Activated CD4-positive, alpha-beta T cell treated with anti-CD3 and anti-CD28 coated beads, Interleukin-2, amount 10 ng/mL, durations not matched to agents 7 days and 5 days (primary cell): ENCODE data around the gene SERPINA1. TPM values are rescaled to one million over a fixed set of nuclear protein-coding genes. Genes with fewer than 3 reads are reported as not detected.
A peak's percentile ranks its signal among the peaks of the same experiment; 100 is the strongest.

Experiments used
- CTCF ChIA-PET: fragments of 350-600 bp; sonication (Branson Sonifier 250); formaldehyde crosslinking; loops from one replicate; lab custom pipeline; 2021; ENCODE audit warnings: antibody characterized with exemption; lab: Charles Lee
- POLR2A ChIA-PET: fragments of 350-600 bp; sonication (Branson Sonifier 250); formaldehyde crosslinking; loops from one replicate; lab custom pipeline; 2021; ENCODE audit warnings: antibody characterized with exemption; lab: Charles Lee
- DNase-seq: peaks from one replicate; pipeline ENCODE4 v3.0.0-alpha.2; 2020
- H3K27ac Mint-ChIP-seq: one replicate; pipeline ENCODE4 v1.8.0; 2021; ENCODE audit warnings: mild to moderate bottlenecking, moderate library complexity, mixed read lengths
- H3K27me3 Mint-ChIP-seq: one replicate; pipeline ENCODE4 v1.8.0; 2021; ENCODE audit warnings: mixed read lengths
- H3K36me3 Mint-ChIP-seq: one replicate; pipeline ENCODE4 v1.8.0; 2021; ENCODE audit warnings: low read depth, mixed read lengths
- H3K4me1 Mint-ChIP-seq: one replicate; pipeline ENCODE4 v1.8.0; 2021; ENCODE audit warnings: mixed read lengths
- H3K4me3 Mint-ChIP-seq: one replicate; pipeline ENCODE4 v1.8.0; 2021; ENCODE audit warnings: mild to moderate bottlenecking, moderate library complexity, mixed read lengths
- H3K9me3 Mint-ChIP-seq: one replicate; pipeline ENCODE4 v1.8.0; 2021; ENCODE audit warnings: mixed read lengths
- total RNA-seq, 2 experiments: library from RNA; stranded (reverse); gene quantifications; one replicate each; pipeline ENCODE4 v1.2.3, GENCODE V29; 2021

Gene SERPINA1
- total RNA-seq, 2 experiments from 2014 or later: 4.1 to 4.4 TPM

GRCh38 chr14:94407906-94408305 lies 19.5 kb upstream of the SERPINA1 start:
- H3K36me3 Mint-ChIP-seq: no peaks in the 10 kb centered on the region
- CTCF ChIA-PET: no interaction called here
- peaks cover 2% of the 10 kb centered on the region for H3K9me3 Mint-ChIP-seq
- no peak overlapping the region for H3K27ac Mint-ChIP-seq
- no peak overlapping the region for H3K4me3 Mint-ChIP-seq
- POLR2A ChIA-PET: no interaction called here
- no peaks in the 10 kb centered on the region for H3K4me1 Mint-ChIP-seq
- peaks cover 3% of the 10 kb centered on the region for H3K27me3 Mint-ChIP-seq
- DNase-seq: no peak

DNA sequence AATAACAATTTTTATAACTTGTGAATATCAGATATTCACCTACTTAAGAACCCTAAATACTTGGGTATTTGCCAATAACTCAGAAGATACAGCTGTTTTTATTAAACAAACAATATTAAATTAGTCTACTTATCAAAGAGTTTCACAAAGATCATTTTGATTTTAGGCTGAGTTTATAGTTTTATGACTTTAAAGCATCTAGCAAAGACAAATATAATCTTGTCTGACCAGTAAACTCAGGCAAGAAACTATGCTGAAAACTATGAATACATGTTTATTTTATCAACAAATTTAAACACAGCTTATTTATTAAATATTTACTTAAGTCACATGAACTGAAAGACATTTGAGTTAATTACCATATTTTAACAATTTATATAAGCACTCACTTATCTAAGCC lies 18.5 kb upstream of the SERPINA1 start:
- POLR2A ChIA-PET: no interaction called here
- Mint-ChIP-seq H3K36me3 (no peaks in the 10 kb centered on the region), H3K4me1 (no peaks in the 10 kb centered on the region), H3K27me3 (peaks cover 3% of the 10 kb centered on the region), H3K27ac (no peak overlapping the region), H3K9me3 (peaks cover 4% of the 10 kb centered on the region), H3K4me3 (no peak overlapping the region)
- no peak for DNase-seq
- CTCF ChIA-PET: no interaction called here

- Mint-ChIP-seq H3K4me1 (no peaks in the 10 kb centered on the region), H3K27ac (no peak overlapping the region), H3K36me3 (no peaks in the 10 kb centered on the region), H3K9me3 (peaks cover 4% of the 10 kb centered on the region), H3K4me3 (no peak overlapping the region), H3K27me3 (peaks cover 3% of the 10 kb centered on the region)
- no peak for DNase-seq
- CTCF ChIA-PET: no interaction called here
- POLR2A ChIA-PET: no interaction called here
Measured at GRCh38 chr14:94405486-94405885, 17.1 kb upstream of the SERPINA1 start.

DNA sequence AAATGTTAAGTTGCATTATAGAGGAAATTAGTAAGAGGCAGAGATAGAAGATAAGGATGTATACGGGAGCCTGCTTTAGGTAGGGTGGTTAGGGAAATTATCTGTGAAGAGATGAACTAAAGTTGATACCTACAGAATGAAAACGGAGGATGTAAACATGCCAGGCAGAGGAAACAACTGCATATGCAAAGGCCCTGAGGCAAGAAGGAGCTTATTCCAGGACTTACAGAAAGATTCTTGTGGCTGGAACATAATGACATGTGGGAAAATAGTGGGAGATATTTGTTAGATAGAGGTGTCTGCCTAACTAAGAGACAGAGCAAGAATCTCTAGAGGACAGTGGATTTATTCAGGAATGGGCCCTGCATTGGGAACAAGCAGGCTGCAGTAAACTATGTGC lies 16.2 kb upstream of the SERPINA1 start:
- Mint-ChIP-seq H3K9me3 (peaks cover 4% of the 10 kb centered on the region), H3K4me3 (no peak overlapping the region), H3K27ac (no peak overlapping the region), H3K27me3 (peaks cover 3% of the 10 kb centered on the region), H3K36me3 (no peaks in the 10 kb centered on the region), H3K4me1 (no peaks in the 10 kb centered on the region)
- CTCF ChIA-PET: no interaction called here
- POLR2A ChIA-PET: no interaction called here
- DNase-seq: no peak

GRCh38 chr14:94403312-94403932 lies 15.0 kb upstream of the SERPINA1 start:
- Mint-ChIP-seq H3K4me3 (no peak overlapping the region), H3K27ac (no peak overlapping the region), H3K27me3 (peaks cover 3% of the 10 kb centered on the region), H3K4me1 (no peaks in the 10 kb centered on the region), H3K36me3 (no peaks in the 10 kb centered on the region), H3K9me3 (peaks cover 4% of the 10 kb centered on the region)
- ChIA-PET CTCF (no interaction called here), POLR2A (no interaction called here)
- no peak for DNase-seq

GRCh38 chr14:94401083-94401482 lies 12.7 kb upstream of the SERPINA1 start:
- DNase-seq: no peak
- Mint-ChIP-seq H3K9me3 (peaks cover 2% of the 10 kb centered on the region), H3K36me3 (no peaks in the 10 kb centered on the region), H3K27me3 (no peaks in the 10 kb centered on the region), H3K4me1 (no peaks in the 10 kb centered on the region), H3K27ac (no peak overlapping the region), H3K4me3 (no peak overlapping the region)
- ChIA-PET POLR2A (no interaction called here), CTCF (no interaction called here)

DNA sequence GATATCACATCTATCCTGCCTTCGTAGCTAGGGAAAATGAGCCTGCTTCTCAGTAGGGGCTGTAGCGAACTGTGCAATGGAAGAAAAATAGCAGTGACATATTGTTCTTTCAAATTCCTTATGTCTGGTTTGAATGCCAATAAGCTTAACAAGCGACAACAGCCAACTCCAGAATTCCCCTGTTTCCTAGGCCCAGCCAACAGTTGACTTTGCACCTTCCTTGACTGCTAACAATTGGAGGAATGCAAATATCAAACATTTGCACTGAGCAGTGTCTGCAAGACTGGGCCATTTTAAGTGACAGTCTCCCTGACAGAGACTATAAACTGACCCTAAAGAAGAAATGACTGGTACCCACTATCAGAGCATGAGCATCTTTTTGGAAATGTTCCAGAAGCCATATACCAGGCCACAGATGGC lies 12.0 kb upstream of the SERPINA1 start:
- Mint-ChIP-seq H3K4me3 (no peak overlapping the region), H3K4me1 (no peaks in the 10 kb centered on the region), H3K27ac (no peak overlapping the region), H3K27me3 (no peaks in the 10 kb centered on the region), H3K9me3 (peaks cover 2% of the 10 kb centered on the region), H3K36me3 (no peaks in the 10 kb centered on the region)
- ChIA-PET POLR2A (no interaction called here), CTCF (interaction anchor here (0.6 kb wide), 1 partner anchor 100 kb away, joined by 3 read pairs; no protein-coding TSS in a partner anchor)
- DNase-seq: no peak

- no peaks in the 10 kb centered on the region for H3K36me3 Mint-ChIP-seq
- CTCF ChIA-PET: no interaction called here
- H3K27me3 Mint-ChIP-seq: no peaks in the 10 kb centered on the region
- no peak overlapping the region for H3K4me3 Mint-ChIP-seq
- no peak overlapping the region for H3K27ac Mint-ChIP-seq
- peaks cover 18% of the 10 kb centered on the region for H3K4me1 Mint-ChIP-seq
- POLR2A ChIA-PET: no interaction called here
- DNase-seq: no peak
- H3K9me3 Mint-ChIP-seq: peaks cover 2% of the 10 kb centered on the region
Measured at GRCh38 chr14:94398536-94398935, 10.1 kb upstream of the SERPINA1 start.

DNA sequence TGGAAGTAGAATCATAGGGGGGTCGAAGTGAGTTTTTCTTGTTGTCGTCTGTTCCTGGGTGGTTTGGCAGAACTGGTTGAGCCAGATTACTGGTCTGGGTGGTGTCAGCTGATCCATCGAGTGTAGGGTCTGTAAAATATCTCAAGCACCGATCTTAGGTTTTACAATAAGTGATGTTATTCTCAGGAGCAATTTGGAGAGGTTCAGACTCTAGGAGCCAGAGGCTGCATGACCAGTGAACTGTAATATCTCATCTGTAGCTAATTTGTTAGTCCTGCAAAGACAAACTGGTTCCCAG lies 9.7 kb upstream of the SERPINA1 start:
- POLR2A ChIA-PET: no interaction called here
- CTCF ChIA-PET: no interaction called here
- DNase-seq: no peak
- Mint-ChIP-seq H3K4me1 (peaks cover 22% of the 10 kb centered on the region), H3K4me3 (no peak overlapping the region), H3K27me3 (no peaks in the 10 kb centered on the region), H3K27ac (no peak overlapping the region), H3K36me3 (no peaks in the 10 kb centered on the region), H3K9me3 (peaks cover 2% of the 10 kb centered on the region)

DNA sequence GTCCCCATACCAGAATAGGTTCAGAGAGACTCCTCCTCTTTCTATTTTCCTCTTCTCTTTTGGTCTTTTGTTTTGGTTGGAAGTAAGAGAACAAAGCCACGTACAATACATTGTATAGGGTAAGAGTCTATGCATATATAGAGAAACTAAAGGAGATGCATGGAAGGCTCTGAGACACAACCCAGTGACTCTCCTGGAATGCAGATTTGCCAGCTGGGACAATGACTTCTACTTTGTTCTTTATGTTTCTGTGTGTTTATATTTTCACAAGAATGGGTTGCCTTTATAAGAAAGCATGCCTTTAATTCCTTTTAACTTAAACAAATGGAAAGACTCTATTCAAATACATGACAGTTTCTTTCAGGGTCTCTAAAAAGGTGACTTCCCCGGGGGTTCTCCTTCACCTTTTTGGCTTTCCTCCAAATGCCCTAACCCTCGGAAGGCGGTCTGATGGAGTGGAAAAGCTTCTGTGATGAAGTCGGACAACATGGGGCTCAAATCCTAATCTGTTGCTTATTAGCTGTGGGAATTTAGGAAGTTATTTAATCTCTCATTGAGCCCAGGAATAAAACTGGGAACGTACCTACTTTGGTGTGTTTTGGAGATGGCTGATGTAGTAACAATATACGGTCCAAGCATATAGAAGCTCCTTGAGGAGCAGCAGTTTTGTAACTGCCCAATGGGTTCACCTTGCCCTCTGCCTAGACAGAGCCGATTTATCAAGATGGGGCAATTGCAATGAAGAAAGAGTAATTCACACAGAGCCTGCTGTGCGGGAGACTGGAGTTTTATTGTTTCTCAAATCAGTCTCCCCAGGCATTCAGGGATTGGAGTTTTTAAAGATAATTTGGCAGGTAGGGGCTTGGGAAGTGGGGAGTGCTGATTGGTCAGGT lies 9.1 kb upstream of the SERPINA1 start:
- H3K27me3 Mint-ChIP-seq: no peaks in the 10 kb centered on the region
- no peak overlapping the region for H3K27ac Mint-ChIP-seq
- no peak overlapping the region for H3K4me3 Mint-ChIP-seq
- H3K4me1 Mint-ChIP-seq: peaks cover 28% of the 10 kb centered on the region
- ChIA-PET POLR2A (no interaction called here), CTCF (no interaction called here)
- no peak for DNase-seq
- H3K36me3 Mint-ChIP-seq: no peaks in the 10 kb centered on the region
- peaks cover 2% of the 10 kb centered on the region for H3K9me3 Mint-ChIP-seq

- H3K27me3 Mint-ChIP-seq: no peaks in the 10 kb centered on the region
- no peaks in the 10 kb centered on the region for H3K36me3 Mint-ChIP-seq
- peaks cover 36% of the 10 kb centered on the region for H3K4me1 Mint-ChIP-seq
- H3K9me3 Mint-ChIP-seq: no peaks in the 10 kb centered on the region
- POLR2A ChIA-PET: no interaction called here
- H3K4me3 Mint-ChIP-seq: no peak overlapping the region
- DNase-seq: no peak
- H3K27ac Mint-ChIP-seq: no peak overlapping the region
- CTCF ChIA-PET: no interaction called here
Measured at GRCh38 chr14:94396628-94397225, 8.3 kb upstream of the SERPINA1 start.

DNA sequence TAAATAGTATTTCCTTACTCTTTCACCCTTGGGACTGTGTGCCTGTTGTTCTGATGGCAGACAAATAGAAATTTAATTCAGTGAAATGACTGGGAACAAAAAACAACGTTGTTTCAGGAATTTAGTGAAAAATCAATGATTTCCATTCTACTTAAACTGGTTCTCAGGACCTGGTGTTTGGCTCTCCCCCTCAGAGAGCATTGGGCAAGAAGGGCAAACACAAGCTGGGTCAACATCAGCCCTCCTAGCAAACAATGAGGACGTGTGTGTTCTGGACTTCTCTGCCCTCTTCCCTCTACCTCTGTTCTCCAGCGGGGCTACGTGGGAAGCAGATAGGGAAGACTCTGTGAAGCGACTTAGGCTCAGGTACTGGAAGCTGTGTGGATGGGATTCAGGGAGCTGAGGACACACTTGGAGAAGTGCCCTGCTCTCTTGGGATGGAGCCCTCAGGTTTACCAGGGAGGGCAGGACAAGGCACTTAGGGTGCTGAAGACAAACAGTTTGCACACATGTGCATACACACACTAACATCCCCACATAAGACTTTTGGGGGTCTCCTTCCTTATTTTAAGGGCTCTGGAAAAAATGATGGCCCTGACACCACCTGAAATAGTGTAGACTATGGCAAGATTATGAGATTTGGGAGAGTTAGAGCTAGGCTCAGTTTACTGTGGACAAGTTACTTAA lies 7.6 kb upstream of the SERPINA1 start:
- no peaks in the 10 kb centered on the region for H3K27me3 Mint-ChIP-seq
- CTCF ChIA-PET: no interaction called here
- H3K4me3 Mint-ChIP-seq: no peak overlapping the region
- H3K4me1 Mint-ChIP-seq: peaks cover 41% of the 10 kb centered on the region
- no peak for DNase-seq
- H3K27ac Mint-ChIP-seq: no peak overlapping the region
- H3K36me3 Mint-ChIP-seq: no peaks in the 10 kb centered on the region
- POLR2A ChIA-PET: no interaction called here
- no peaks in the 10 kb centered on the region for H3K9me3 Mint-ChIP-seq

- ChIA-PET POLR2A (no interaction called here), CTCF (no interaction called here)
- peak overlapping the region; percentile 28 for H3K27ac Mint-ChIP-seq
- H3K27me3 Mint-ChIP-seq: no peaks in the 10 kb centered on the region
- no peak overlapping the region for H3K4me3 Mint-ChIP-seq
- no peaks in the 10 kb centered on the region for H3K36me3 Mint-ChIP-seq
- H3K9me3 Mint-ChIP-seq: no peaks in the 10 kb centered on the region
- DNase-seq: no peak
- peaks cover 48% of the 10 kb centered on the region for H3K4me1 Mint-ChIP-seq
Measured at GRCh38 chr14:94395282-94395887, 7.0 kb upstream of the SERPINA1 start.
